NCI-H1417 (cell line): ENCODE measurements around the gene MRNIP.
A peak's percentile ranks its signal among the peaks of the same experiment; 100 is the strongest.

Experiments
- DNase-seq, 3 experiments: peaks; one replicate each; lab custom pipeline; 2025; lab: John Stamatoyannopoulos, UW

The MRNIP gene

DNA sequence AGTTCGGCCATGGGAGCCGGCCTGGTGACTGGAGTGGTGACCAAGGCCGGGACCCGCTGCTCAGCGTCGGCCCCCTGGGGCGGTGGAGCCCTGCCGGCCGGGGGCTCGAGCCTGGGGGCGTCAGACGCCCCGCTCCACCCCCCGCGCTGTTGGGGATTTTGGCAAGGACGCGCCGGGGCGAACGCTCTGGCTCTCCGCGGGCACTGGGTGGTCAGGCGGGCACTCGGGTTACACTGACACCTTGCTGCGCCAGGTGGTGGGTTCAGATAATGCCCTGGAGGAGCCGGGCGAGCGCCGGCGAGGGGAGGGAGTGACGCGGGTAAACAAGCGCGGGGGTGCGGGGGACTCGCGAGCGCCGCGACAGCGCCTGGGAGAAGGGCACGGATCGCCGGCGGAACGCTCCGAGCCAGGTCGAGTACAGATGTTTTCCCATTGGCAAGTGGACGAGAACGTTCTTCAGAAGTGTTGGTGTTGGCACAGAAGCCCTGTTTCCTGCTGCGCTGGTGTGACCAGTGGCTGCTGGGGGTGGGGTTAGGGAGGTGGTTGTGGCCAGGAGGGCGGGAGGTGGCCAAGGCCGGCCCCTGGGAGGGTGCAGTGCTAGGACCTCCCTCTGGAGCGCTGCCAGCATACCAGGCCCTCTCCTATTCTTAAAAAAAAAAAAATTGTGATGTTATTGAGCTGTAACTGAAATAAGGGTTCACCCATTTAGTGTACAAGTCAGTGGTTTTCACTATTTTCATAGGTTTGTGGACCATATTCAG is 37.1 kb downstream of the MRNIP start:
- peak; percentile 77 to 86 (median 80) for DNase-seq

GRCh38 chr5:179820483-179821297 is 37.9 kb downstream of the MRNIP start, which contains the start of gene SQSTM1:
Gene SQSTM1, plus strand, starts transcription at chr5:179820905. Its CDS starts 32 bp downstream, at chr5:179820937.
- DNase-seq, result peak; percentile 74 to 86 (median 77)

DNA sequence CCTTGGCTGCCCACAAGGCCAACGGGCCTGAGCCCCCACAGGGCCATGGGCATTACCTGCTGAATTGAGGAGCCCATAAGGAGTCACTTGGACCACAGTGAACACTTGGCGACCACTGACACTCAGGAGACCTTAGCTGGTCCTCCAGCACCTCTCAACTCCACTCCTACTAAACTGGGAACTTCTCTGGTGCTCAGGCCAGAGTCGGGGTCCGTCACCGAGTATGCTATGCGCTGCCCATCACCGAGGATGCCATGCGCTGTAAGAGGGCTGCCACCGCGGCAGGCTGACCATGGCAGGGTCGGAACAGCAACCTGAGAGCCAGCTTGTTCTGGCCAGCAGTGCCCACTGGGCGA is 38.5 kb downstream of the MRNIP start:
- DNase-seq, result peak in 1 of 3 experiments; percentile 43

DNA sequence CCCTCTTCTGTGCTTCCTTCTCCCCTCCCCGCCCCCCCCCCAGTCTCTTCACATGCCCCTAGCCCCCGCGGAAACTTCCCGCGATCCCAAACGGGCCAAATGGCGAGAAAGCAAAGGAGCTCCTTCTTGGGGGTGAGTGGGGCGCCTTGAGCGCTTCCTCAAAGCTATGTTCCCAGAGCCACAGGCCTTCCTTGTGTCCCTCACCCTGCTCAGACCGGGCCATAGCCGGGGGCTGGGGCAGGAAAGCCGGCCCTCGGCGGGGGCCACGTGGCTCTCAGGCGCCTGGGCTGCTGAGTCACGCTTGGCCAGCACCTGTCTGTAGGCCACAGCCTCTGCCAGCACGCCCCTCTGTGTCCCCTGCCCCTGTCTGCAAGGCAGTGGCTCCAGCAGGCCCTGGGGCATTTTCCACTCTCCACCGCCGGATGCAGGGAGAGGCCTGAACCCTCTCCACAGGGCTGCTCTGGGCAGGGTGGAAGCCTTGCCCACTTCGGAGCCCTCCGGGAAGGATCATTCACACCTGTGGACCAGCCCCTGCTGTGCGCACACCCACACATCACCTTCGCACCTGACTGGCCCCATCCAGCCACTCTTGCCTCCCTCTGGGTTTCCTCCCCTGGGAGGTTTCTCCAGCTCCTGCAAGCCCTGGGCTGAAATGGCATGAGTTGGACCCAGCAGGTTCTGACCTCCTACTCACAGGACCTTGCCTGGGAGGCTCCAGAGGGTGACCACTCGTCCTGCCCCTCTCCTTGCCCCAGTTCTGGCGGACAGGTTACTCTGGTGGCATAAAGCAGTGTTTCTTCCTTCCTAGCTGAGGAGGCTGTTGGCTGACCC is 39.1 kb downstream of the MRNIP start:
- DNase-seq, result peak; percentile 25 to 87 (median 78)

- DNase-seq, result peak; percentile 45 to 84 (median 75)
Measured at GRCh38 chr5:179818746-179819295, 39.8 kb downstream of the MRNIP start.

- DNase-seq, result peak in 1 of 3 experiments; percentile 30
Measured at GRCh38 chr5:179817890-179818745, 40.5 kb downstream of the MRNIP start.

DNA sequence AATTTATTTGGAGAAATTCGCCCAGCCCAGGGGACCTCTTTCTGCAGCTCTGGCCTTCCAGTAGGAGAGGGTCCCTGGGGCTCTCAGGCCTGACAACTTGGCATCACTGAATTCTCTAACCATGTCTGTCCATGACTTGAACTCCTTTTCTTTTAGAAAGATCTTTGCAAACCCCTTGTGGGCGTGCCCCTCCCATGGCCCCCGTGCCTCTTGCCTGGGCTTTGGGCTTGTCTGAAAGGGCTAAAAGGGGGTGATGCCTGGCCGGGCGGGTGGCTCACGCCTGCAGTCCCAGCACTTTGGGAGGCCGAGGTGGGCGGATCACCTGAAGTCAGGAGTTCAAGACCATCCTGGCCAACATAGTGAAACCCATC is 41.2 kb downstream of the MRNIP start:
- no peak for DNase-seq

GRCh38 chr5:179816796-179817469 is 41.7 kb downstream of the MRNIP start:
- no peak for DNase-seq

DNA sequence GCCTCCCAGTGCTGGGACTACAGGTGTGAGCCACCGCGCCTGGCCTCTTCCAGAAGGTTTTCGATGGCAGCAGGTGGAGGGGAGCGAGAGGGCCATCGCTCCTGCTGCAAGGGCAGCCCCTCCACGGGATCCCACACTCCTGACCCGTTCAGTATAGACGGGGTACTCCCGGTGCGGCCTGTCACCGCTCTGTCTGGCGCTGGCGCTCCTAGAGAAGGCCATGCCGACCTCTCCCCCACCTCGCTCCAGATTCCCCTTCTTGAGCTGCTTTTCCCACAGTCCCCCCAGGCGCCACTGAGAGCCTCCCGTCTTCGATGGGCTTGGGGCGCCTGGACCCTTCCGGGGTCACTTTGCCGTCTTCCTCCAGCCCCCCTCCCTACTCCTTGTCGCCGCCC is 42.2 kb downstream of the MRNIP start:
- DNase-seq, result no peak

- DNase-seq, result no peak
Measured at GRCh38 chr5:179815491-179816249, 42.9 kb downstream of the MRNIP start.

DNA sequence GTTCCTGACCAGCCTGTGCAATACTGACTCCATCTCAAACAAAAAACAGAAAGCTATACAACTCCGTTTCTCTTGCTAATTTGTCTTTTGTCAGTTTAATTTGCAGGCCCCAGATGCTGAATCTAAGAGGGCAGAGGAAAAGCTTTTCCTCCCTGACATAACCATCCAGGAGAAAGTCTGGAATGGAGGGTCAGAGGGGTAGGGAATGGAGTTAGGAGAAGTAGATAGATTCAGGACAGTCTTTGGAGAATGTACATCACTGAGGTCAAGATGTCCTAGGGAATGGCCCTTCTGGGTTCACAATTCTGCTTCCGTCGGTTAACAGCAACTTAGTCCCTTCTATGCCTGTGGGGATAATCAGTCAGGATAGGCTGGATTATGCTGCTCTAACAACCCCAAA is 44.5 kb downstream of the MRNIP start:
- no peak for DNase-seq

DNA sequence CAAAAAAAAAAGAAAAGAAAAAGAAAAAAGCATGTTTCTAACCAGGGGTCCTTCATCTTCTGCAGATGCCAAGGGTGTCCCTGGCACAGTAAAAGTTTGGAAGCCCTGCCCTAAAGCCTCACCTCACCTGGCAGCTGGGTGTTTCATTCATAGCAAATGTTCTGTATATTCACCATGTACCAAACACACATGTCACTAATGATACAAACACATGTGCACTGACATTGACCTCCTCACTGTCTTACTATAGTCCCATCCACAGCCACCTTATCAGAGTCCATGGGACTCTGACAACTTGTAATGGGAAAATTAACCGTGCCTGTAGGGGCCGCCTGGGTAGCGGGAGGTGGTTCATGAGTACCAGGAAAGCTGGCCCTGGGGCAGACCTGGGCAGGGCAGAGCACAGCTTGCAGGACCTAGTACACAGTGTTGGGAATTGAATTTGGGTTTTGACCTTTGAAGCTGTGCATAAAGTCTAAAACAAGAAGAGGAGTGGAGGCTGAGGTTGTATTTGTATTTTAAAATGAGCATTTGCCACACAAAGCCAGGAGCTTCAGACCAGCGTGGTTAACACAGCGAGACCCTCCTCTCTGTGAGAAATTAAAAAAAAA is 45.5 kb downstream of the MRNIP start:
- no peak for DNase-seq

- no peak for DNase-seq
Measured at GRCh38 chr5:179812135-179812825, 46.3 kb downstream of the MRNIP start.

DNA sequence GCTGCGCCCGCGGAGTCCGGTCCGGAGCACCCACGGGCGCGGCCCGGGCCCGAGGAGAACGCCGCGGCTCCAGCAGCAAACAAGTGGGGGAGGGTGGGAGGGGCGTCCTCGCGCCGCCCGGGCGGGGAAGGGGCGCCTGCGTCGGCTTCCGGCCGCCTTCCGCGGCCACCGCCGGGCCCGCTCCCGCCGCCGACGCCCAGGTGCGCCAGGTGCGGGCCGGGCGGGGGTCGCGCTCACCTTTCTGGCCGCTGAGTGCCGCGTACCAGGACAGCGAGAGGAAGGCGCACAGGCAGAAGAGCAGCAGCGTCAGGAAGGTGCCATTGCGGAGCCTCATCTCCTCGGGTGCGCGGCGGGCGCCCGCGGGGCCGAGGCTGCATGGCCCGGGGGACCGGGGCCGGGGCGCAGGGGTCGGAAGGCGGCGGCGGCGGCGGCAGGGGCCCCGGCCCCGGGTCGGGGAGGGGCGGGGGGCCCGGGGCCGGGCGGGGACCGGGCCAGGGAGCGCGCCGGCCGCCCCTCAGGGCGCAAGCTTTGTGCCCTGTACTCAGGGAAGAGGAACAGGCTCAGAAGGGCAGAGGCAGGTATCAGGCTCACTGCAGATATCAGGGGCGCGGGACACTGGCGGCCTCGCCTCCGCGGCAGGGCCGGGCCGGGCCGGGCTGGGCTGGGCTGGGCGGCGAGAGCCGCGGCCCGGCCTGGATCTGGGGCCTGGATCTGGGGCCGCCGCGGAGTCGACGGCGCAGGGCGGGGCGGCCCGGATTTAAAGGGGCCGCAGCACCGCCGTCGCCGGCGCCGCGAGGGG is 52.2 kb downstream of the MRNIP start, which contains the start of gene MGAT4B:
Gene MGAT4B (minus strand): TSS at position 617 of the 799 bp plus-strand sequence. CDS start 283 bp downstream, at position 334.
- DNase-seq, result peak; percentile 63 to 80 (median 70)

- DNase-seq, result peak in 2 of 3 experiments; percentile 51
Measured at GRCh38 chr5:179805529-179806249, 52.9 kb downstream of the MRNIP start.

DNA sequence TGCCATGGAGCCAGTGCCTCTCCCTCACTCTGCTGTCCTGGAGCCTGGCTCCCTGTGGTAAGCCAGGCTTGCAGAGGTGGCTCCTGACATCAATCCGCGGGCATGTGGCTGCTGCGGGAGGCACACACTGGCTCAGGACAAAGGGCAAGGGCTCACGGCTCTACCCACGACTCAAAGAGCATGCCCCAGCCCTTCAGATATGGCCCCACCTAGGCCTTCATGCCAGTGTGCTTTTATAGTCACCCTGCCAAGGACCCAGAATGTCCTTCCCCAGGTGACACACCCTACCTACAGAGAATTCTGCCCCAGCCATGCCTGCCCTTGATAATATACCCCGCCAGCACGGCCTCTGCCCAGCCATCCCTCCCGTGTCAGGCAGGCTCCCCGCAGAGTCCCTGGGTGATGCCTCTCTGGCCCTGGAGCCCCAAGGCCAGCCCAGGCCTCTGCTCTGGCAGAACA is 53.5 kb downstream of the MRNIP start:
- peak in 1 of 3 experiments; percentile 36 for DNase-seq

DNA sequence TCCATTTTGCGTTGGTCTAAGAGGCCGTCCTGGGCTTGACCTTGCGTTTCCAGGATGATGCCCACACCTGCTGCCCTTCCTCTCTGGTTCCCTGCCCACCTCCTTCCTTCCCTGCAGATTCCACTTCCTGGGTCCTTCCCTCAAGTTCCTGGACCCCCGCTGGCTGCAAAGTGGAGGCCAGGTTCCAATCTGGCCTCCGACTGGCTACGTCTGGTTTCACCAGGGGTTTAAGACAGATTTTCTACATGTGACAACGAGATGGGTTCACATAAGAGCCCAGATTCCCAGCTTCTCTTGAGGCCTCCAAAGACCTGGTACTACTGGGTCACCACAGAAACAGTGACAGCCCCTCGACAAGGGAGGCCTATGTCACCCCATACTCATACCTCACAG is 54.1 kb downstream of the MRNIP start:
- no peak for DNase-seq
